HUES64 (cell line): ENCODE data around the gene BEST2.

ENCODE experiments used
- H3K27ac ChIP-seq: 2 replicates; pipeline ENCODE4 v1.7.0; 2013; ENCODE audit warnings: low read depth, low read length, inconsistent platforms
- H3K27me3 ChIP-seq: 2 replicates; pipeline ENCODE4 v1.6.1; 2013; ENCODE audit warnings: mild to moderate bottlenecking, low read length; ENCODE audit not compliant: insufficient read depth
- H3K36me3 ChIP-seq: 2 replicates; pipeline ENCODE4 v1.6.1; 2013; ENCODE audit warnings: mild to moderate bottlenecking, low read length; ENCODE audit not compliant: insufficient read depth
- H3K4me1 ChIP-seq: 2 replicates; pipeline ENCODE4 v1.6.1; 2013; ENCODE audit warnings: mild to moderate bottlenecking, low read length, moderate library complexity; ENCODE audit not compliant: insufficient read depth
- H3K4me3 ChIP-seq: 2 replicates; pipeline ENCODE4 v1.5.1; 2013; ENCODE audit warnings: mild to moderate bottlenecking, low read length, moderate library complexity
- H3K9ac ChIP-seq: 2 replicates; pipeline ENCODE4 v1.6.1; 2013; ENCODE audit warnings: mild to moderate bottlenecking, low read depth, low read length
- H3K9me3 ChIP-seq: 2 replicates; pipeline ENCODE4 v1.6.1; 2013; ENCODE audit warnings: low read depth, low read length; ENCODE audit not compliant: insufficient read depth
- WGBS: fragments of 150-250, 120-280 bp; methylation state at CpG from one replicate; pipeline ENCODE4 v1.1.7; 2013; ENCODE audit warnings: missing lambda C conversion rate; 5-methylcytosine and 5-hydroxymethylcytosine counted together

BEST2 gene

DNA sequence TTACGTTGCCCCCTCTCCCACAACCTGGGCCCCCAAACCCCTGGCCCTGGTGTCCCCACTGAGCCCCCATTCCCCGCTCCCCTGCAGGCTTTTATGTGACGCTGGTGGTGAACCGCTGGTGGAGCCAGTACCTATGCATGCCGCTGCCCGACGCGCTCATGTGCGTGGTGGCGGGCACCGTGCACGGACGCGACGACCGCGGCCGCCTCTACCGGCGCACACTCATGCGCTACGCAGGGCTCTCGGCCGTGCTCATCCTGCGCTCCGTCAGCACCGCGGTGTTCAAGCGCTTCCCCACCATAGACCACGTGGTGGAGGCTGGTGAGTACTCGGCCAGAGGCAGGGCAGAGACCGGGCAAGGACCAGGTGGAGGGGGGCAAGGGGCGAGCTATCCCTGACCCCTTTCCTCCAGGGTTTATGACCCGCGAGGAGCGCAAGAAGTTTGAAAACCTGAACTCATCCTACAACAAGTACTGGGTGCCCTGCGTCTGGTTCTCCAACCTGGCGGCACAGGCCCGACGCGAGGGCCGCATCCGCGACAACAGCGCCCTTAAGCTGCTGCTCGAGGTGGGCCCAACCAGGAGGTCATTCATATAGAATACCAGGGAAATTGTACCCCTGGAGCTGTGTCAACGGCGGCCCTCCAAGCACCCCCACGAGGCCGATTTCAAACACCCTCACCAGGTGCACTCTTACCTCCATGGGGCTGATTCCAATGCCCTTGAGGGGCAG, 3.0 kb downstream of the BEST2 start:
- Histone ChIP-seq H3K4me3 (no peak overlapping the region), H3K27me3 (peaks cover 24% of the 10 kb centered on the region), H3K36me3 (no peaks in the 10 kb centered on the region), H3K27ac (no peak overlapping the region), H3K4me1 (no peaks in the 10 kb centered on the region), H3K9ac (no peak overlapping the region), H3K9me3 (no peaks in the 10 kb centered on the region)
- WGBS = 88% methylated on average over 50 of the region's 50 CpGs

- 89% methylated on average over 19 of the region's 19 CpGs for WGBS
- H3K4me3 ChIP-seq = no peak overlapping the region
These were observed 4.7 kb downstream of the BEST2 start for GRCh38 chr19:12756150-12756883.

DNA sequence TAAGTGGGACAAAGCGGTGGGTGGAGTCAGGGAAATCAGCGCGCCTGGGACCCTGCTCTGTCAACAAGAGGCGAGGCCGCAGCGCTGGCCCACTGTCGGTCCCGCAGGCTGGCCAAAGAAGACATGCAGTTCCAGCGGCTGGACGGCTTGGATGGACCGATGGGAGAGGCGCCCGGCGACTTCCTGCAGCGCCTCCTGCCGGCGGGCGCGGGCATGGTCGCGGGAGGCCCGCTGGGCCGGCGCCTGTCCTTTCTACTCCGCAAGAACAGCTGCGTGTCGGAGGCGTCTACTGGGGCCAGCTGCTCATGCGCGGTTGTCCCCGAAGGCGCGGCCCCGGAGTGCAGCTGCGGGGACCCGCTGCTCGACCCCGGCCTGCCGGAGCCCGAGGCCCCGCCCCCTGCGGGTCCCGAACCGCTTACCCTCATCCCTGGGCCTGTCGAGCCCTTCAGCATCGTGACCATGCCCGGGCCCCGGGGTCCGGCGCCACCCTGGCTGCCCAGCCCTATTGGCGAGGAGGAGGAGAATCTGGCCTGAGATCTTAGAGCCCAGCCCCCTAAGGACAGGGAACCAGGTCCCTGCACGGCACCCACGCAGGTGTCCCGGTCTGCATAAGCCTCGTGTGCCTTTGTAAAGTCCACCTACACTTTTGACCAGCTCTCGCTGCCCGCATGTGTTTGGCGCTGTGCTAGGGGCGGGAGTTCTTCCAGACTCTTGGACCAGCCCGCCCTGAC, 6.1 kb downstream of the BEST2 start:
- H3K9ac ChIP-seq = no peak overlapping the region
- no peak overlapping the region for H3K27ac ChIP-seq

More at GRCh38 chr19:12756150-12756883, 4.7 kb downstream of the BEST2 start:
- peaks cover 8% of the 10 kb centered on the region for H3K27me3 ChIP-seq
- no peaks in the 10 kb centered on the region for H3K36me3 ChIP-seq
- H3K4me1 ChIP-seq = no peaks in the 10 kb centered on the region
- H3K27ac ChIP-seq = no peak overlapping the region
- H3K9ac ChIP-seq = no peak overlapping the region
- H3K9me3 ChIP-seq = no peaks in the 10 kb centered on the region

GRCh38 chr19:12759686-12760085, 8.1 kb downstream of the BEST2 start:
- H3K36me3 ChIP-seq = peaks cover 14% of the 10 kb centered on the region
- no peaks in the 10 kb centered on the region for H3K27me3 ChIP-seq
- H3K9me3 ChIP-seq = no peaks in the 10 kb centered on the region
- no peaks in the 10 kb centered on the region for H3K4me1 ChIP-seq
- H3K9ac ChIP-seq = no peak overlapping the region
- H3K4me3 ChIP-seq = no peak overlapping the region
- 71% methylated on average over 1 of the region's 6 CpGs for WGBS
- no peak overlapping the region for H3K27ac ChIP-seq

More for the DNA sequence above, 6.1 kb downstream of the BEST2 start:
- peak overlapping the region; percentile 45 for H3K4me3 ChIP-seq
- no peaks in the 10 kb centered on the region for H3K4me1 ChIP-seq
- H3K36me3 ChIP-seq = no peaks in the 10 kb centered on the region; the same call in 1 of the 2 replicates
- WGBS = 7% methylated on average over 60 of the region's 60 CpGs
- no peaks in the 10 kb centered on the region for H3K9me3 ChIP-seq
- no peaks in the 10 kb centered on the region for H3K27me3 ChIP-seq

DNA sequence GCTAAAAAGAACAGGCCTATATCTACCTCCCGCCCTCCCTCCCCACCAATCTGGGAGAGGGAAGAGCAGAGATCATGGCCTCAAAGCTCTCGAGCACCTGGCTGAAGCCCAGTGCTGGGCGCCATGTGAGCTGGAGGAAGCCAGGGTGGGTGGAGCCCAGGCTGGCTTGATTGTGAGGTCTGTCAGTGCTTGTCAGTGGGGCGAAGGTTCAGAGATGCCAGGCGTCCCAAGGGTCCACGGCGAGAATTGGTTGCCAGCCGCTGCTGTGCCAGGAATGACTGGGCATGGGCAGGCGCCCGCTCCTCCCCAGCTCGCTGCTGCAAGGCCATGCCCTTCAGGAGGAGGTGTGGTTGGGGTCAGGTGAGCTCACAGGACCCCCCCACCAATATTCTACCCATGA, 11.5 kb downstream of the BEST2 start:
- no peak overlapping the region for H3K4me3 ChIP-seq
- 97% methylated on average over 9 of the region's 11 CpGs for WGBS
- no peaks in the 10 kb centered on the region for H3K4me1 ChIP-seq
- peaks cover 22% of the 10 kb centered on the region for H3K36me3 ChIP-seq
- no peak overlapping the region for H3K27ac ChIP-seq
- H3K9me3 ChIP-seq = no peaks in the 10 kb centered on the region
- H3K9ac ChIP-seq = no peak overlapping the region
- H3K27me3 ChIP-seq = no peaks in the 10 kb centered on the region

- H3K27ac ChIP-seq = no peak overlapping the region
- H3K9ac ChIP-seq = no peak overlapping the region
- 96% methylated on average over 16 of the region's 16 CpGs for WGBS
- no peak overlapping the region for H3K4me3 ChIP-seq
- H3K27me3 ChIP-seq = no peaks in the 10 kb centered on the region
- H3K36me3 ChIP-seq = peaks cover 25% of the 10 kb centered on the region
- H3K9me3 ChIP-seq = no peaks in the 10 kb centered on the region
- peaks cover 3% of the 10 kb centered on the region for H3K4me1 ChIP-seq
These were observed 13.1 kb downstream of the BEST2 start for GRCh38 chr19:12764698-12765097.

- WGBS = 4% methylated on average over 30 of the region's 30 CpGs
- Histone ChIP-seq H3K9me3 (no peaks in the 10 kb centered on the region), H3K4me3 (peak overlapping the region; percentile 77), H3K4me1 (peaks cover 3% of the 10 kb centered on the region), H3K36me3 (peaks cover 25% of the 10 kb centered on the region), H3K9ac (no peak overlapping the region; the same call in 1 of the 2 replicates), H3K27ac (peak overlapping the region; percentile 58; the same call in 1 of the 2 replicates), H3K27me3 (no peaks in the 10 kb centered on the region)
These were observed 14.5 kb downstream of the BEST2 start for GRCh38 chr19:12766051-12766521.

GRCh38 chr19:12767150-12767549, 15.6 kb downstream of the BEST2 start:
- no peak overlapping the region for H3K27ac ChIP-seq

GRCh38 chr19:12767666-12768065, 16.1 kb downstream of the BEST2 start:
- Histone ChIP-seq H3K36me3 (peaks cover 25% of the 10 kb centered on the region), H3K27me3 (no peaks in the 10 kb centered on the region), H3K9ac (no peak overlapping the region), H3K27ac (no peak overlapping the region), H3K4me1 (peaks cover 3% of the 10 kb centered on the region), H3K4me3 (no peak overlapping the region), H3K9me3 (no peaks in the 10 kb centered on the region)
- WGBS = 94% methylated on average over 15 of the region's 15 CpGs

More at GRCh38 chr19:12767150-12767549, 15.6 kb downstream of the BEST2 start:
- Histone ChIP-seq H3K9ac (no peak overlapping the region), H3K9me3 (no peaks in the 10 kb centered on the region), H3K27me3 (no peaks in the 10 kb centered on the region), H3K4me1 (peaks cover 3% of the 10 kb centered on the region), H3K36me3 (peaks cover 25% of the 10 kb centered on the region), H3K4me3 (no peak overlapping the region)
- 84% methylated on average over 11 of the region's 11 CpGs for WGBS

DNA sequence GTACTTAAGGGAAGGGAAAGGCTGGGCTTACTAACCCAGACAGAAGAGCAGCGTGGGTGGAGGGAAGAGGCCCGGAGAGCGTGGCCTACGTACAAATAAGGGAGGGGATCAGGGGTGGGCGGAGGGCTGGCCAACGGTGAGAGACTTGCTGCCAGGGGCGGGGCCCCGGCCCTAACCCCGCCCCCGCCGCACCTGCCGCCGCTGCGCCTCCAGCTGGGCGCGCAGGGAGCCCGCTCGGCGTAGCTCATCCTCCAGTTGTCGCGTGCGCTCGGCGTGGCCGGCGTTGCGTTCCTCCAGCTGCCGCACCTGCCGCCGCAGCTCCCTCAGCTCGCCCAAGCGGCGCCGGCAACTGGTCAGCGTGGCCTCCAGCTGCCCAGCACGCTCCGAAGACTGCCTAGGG, 18.1 kb downstream of the BEST2 start:
- Histone ChIP-seq H3K4me1 (peaks cover 3% of the 10 kb centered on the region), H3K27ac (no peak overlapping the region; the same call in 1 of the 2 replicates), H3K9ac (no peak overlapping the region), H3K4me3 (peak overlapping the region; percentile 37), H3K36me3 (peaks cover 15% of the 10 kb centered on the region), H3K27me3 (no peaks in the 10 kb centered on the region), H3K9me3 (no peaks in the 10 kb centered on the region)
- WGBS = 4% methylated on average over 37 of the region's 37 CpGs

DNA sequence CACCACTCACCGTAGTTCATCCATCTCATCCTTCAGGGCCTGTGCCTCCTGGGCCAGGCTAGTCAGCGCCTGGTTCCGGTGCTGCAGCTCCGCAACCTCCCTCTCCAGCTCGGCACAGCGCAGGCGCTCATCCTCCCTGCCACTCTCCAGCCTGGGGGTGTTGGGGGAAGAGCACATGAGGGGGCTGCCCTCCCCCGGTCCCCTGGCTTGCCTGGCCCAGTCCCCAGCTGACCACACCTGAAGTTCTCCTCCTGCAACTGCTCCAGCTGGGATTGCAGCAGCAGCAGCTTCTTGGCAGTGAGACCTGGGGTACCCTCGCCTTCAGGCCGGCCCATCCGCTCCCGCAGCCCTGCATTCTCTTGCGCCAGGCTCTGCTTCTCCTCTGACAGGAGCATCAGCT, 19.3 kb downstream of the BEST2 start:
- 95% methylated on average over 13 of the region's 13 CpGs for WGBS
- Histone ChIP-seq H3K27me3 (no peaks in the 10 kb centered on the region), H3K27ac (no peak overlapping the region), H3K9ac (no peak overlapping the region), H3K4me1 (peaks cover 3% of the 10 kb centered on the region), H3K4me3 (no peak overlapping the region), H3K36me3 (peaks cover 9% of the 10 kb centered on the region), H3K9me3 (no peaks in the 10 kb centered on the region)
